SKM-1 (cell line): Measurements from ENCODE around the gene GNG13.
A peak's percentile ranks its signal among the peaks of the same experiment; 100 is the strongest.

Experiments used
- DNase-seq: peaks from one replicate; lab custom pipeline; 2025; ENCODE audit not compliant: unreplicated experiment; lab: John Stamatoyannopoulos, UW

Gene GNG13

GRCh38 chr16:795580-796229 is 4.8 kb downstream of the GNG13 start:
- DNase-seq: no peak

DNA sequence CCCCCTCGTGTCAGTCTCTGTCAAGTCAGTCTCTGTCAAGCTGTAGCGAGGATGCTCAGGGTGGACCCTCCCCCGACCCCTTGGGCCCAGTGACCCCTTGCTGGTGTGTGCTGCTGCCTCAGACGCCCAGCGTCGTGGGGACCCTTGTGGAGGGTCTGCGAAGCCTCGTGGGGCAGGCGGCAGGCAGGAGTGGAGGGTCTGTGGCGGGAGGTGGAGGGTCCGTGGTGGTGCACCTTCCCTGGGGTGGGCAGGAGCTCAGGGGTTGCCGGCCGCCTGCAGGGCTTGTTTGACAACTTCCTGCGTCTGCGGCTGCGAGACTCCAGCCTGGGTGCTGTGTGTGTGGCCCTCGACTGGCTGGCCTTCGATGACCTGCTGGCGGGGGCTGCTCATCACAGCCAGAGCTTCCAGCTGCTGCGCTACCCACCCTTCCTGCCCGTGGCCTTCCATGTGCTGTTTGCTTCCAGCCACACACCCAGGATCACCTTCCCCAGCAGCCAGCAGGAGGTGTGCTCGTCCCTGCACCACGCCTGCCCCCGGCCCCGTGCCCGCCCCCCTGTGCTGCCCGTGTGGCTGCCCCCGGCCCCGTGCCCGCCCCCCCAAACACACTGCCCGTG is 5.6 kb downstream of the GNG13 start:
- no peak for DNase-seq

GRCh38 chr16:794091-794822 is 6.3 kb downstream of the GNG13 start:
- DNase-seq: no peak

GRCh38 chr16:793414-793813 is 7.1 kb downstream of the GNG13 start:
- no peak for DNase-seq

DNA sequence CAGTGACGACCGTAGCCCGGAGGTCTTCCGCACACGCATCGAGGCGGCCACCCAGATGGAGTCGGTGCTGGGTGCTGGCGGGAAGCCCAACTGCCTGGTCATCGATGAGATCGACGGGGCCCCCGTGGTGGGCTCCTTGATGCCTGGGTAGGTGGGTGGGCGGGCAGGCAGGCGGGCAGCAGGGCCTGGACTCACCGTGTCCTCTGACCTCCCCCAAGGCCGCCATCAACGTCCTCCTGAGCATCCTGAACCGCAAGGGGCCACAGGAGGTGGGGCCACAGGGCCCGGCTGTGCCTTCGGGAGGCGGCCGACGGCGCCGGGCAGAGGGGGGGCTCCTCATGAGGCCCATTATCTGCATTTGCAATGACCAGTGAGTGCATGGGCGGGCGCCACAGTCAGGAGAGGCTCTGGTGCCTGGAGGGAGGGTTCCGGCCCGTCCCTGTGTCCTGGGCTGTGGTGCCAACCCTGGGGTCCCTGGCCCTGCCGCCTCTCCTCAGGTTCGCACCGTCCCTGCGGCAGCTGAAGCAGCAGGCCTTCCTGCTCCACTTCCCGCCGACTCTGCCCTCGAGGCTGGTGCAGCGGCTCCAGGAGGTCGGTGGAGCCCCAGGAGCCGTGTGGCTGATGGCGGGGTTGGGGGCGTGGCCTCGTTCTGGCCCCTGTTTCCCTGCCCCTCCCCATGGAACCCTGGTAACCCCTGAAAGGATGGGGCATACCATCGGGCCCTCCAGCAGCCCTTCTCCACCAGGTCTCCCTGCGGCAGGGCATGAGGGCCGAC is 8.1 kb downstream of the GNG13 start:
- DNase-seq: no peak

DNA sequence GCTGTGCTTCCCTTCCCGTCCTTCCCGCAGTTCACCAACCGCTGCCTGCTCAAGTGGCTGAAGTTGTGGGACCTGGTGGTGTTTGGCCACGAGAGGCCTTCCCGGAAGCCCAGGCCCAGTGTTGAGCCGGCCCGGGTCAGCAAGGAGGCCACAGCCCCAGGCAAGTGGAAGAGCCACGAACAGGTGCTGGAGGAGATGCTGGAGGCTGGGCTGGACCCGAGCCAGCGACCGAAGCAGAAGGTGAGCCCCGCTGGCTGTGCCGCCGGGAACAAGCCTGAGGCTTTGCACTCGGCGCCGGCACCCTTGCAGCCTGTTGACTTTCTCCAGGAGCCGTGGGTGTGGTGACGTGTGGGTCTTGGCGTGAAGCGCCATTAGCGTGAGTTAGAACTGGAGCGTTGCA is 9.4 kb downstream of the GNG13 start:
- DNase-seq: no peak

DNA sequence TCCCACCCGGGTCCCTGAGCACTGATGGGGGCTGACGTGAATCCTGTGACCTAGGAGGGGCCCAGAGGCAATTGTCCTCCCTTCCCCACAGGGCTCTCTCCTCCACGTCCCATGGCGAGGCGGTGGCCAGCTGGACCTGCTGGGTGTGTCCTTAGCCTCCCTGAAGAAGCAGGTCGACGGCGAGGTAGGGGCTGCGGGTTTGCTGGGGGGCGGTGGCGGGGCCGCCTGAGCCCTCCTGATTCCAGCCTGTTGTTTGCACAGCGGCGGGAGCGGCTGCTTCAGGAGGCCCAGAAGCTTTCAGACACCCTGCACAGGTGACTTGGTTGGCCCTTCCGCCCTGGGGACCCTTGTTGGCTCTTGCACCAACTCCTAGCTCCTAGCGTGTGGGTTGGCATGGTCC is 10.4 kb downstream of the GNG13 start:
- DNase-seq: no peak

- no peak for DNase-seq
Measured at GRCh38 chr16:789191-789850, 11.2 kb downstream of the GNG13 start.

- DNase-seq: peak; percentile 78
Measured at GRCh38 chr16:788399-789126, 12.0 kb downstream of the GNG13 start, which contains the start of gene CHTF18. CHTF18 (plus strand) TSS chr16:788620; CDS start chr16:788685, 65 bp downstream.

DNA sequence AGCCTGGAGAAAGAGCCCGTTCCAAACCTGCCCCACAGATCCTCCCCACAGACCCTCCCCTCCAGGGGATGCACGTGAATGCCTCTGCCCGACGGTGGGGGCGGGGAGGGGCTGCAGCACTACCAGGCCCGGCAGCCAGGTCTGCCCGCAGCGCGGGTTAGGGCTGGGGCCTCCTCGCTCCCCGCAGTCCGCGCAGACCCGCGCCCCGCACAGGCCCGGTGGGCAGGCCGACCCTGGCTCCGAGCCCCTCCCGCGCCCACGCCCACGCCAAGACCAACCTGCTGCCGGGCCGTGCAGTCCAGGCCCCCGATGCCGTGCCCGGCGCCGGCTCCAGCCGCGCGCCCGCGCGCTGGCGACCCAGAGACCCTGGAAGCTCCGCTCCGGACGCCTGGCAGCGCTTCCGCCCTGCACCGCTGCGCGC is 12.5 kb downstream of the GNG13 start, which contains the start of gene RPUSD1:
TSS of gene RPUSD1 (minus strand) at position 404 of the 421 bp plus-strand sequence. CDS start 644 bp downstream, outside the sequence.
- DNase-seq: no peak

DNA sequence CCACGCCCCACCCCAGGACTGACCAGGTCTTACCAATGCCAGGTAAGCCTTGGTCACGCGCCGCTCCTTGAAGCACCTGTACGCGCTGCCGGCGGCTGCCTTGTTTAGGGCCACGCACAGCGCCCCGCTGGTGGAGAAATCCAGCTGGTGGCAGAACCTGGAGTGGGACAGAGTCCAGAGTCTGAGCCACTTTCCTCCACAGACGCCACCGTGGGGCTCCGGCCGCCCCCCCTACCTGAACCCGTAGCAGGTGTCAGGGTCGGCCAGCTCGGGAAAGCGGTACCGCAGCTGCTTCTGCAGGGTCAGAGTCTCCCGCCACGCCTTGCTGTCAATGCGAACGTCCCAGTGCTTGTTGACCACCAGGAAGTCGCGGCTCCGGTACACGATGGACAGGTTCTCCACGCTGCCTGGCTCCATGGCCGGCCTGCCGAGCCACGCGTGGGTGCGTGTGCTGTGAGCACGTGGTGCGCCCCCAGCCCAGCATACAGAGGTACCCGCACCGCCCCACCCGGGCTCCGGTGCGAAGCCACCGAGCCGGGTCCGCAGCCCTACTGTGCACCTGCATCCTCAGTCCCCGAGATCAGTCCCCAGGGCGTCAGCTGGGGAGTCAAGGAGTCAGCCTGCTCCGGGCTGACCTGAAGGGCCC is 13.1 kb downstream of the GNG13 start:
- no peak for DNase-seq

GRCh38 chr16:785563-786535 is 14.7 kb downstream of the GNG13 start:
- DNase-seq: peak; percentile 29

- DNase-seq: no peak
Measured at GRCh38 chr16:784431-784830, 16.1 kb downstream of the GNG13 start.

GRCh38 chr16:783404-784161 is 17.0 kb downstream of the GNG13 start:
- no peak for DNase-seq

DNA sequence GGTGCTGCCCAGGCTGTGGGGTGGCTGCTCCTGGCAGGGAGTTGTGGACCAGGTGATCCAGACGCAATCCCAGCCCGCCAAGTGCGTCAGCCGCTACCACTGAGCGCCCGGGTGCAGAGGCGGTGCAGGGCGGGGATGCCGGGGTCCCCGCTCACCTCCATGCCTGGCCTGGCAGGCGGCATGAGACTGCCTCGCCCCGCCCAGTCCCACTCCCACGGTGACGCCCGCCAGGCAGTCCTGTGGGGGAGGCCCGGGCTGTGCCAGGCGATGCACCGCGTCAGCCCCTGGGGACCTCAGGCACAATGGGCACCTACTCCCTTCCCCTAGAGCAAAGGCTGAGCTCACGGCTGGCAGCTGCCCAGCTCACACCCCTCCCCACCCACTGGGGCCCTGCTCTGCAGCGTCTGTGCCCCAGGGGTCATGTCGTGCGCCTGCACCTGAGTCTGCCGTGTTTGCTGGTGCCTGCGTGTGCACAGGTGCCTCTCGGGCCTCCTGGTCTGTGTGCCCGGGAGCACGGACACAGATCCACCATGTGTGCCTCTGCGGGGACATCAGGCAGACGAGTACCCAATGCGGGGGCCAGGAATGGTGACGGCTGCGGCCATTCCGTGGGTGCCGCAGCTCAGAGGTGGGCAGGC is 17.6 kb downstream of the GNG13 start:
- no peak for DNase-seq

DNA sequence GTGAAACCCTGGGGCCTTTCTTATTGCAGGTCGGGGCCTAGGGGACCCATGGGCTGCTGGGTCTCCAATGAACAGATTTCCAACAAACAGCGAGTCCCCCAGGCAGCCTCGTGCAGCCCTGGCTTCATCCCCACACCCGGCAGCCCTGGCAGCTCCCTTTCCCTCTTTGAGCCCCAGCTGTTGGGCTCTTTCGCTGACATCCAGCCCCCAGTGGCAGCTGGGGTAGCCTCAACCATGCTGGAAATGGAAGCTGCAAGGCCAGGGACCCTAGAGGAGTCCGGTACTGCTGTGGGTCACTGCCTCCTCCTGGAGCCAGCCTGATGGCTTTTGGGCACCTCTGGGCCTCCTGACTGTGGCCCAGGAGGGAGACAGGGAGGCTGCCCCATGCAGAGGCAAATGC is 18.3 kb downstream of the GNG13 start:
- no peak for DNase-seq

DNA sequence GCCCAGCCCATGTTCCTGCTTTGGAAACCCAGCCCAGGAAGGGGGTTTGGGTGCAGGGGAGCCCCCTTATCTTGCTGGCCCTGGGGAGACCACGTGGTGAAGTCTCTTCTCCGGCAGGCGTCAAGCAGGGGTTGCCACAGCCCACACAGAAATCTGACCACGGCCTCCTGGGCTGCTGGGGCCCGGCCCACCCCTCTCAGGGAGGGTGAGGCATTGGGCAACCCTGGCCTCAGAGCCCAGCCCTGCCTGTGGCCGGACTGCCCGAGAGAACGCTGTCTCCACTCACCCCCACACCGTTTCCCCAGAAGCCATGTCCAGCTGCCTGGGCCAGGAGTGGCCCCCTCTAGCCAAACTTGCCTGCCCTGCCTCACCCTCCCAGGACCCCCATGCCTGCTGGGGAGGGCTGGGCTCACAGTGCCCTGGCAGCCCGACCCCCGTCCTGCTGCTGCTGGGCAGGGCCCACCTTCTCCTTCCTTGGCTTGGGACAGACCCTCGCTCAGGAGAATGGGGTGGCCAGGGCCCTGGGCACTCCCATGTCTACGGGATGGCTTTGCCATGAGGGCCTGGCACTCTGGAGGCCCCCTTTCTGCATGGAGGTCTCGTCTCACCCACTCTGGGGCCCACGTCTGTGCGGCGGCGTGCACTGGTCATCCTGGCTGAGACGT is 19.1 kb downstream of the GNG13 start:
- no peak for DNase-seq
